ENCODE data around the gene AFG1L. TPM values are rescaled to one million over a fixed set of nuclear protein-coding genes. Genes with fewer than 3 reads are reported as not detected.
"Not testable (repeated sequence)": the region's sequence is repeated elsewhere in the genome, so short reads cannot be mapped to it uniquely, and the experiment has no call there.

AFG1L gene
- total RNA-seq, 2 experiments from 2014 or later = 4.0 to 7.5 TPM

DNA sequence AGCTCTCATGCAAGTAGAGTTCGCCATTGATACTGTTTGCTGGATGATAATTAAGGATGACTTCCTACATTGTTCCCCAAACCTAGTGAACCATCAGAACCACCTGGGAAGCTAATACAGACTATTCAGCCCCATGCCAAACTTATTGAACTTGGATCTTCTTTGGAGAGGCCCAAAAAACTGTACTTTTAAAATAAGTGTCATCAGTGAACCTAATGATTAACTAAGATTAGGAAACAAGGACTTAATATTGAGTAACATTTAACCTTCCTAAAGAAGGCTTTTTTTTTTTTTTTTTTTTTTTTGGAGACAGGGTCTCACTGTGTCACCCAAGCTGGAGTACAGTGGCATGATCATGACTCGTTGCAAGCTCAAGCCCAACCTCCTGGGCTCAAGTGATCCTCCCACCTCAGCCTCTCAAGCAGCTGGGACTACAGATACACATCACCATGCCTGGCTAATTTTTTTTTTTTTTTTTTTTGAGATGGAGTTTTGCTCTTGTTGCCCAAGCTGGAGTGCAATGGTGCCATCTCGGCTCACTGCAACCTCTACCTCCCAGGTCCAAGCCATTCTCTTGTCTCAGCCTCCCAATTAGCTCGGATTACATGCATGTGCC is 241.2 kb downstream of the AFG1L start:
- H3K27ac Mint-ChIP-seq; H3K4me1 Mint-ChIP-seq (ENCODE audit: low read depth); H3K9me3 Mint-ChIP-seq (ENCODE audit: insufficient read depth); DNase-seq; POLR2A ChIA-PET; H3K27me3 Mint-ChIP-seq (ENCODE audit: low read depth); ATAC-seq; H3K4me3 Mint-ChIP-seq; H3K36me3 Mint-ChIP-seq (ENCODE audit: low read depth): not testable (repeated sequence)
- CTCF ChIA-PET = interaction anchor here (1.1 to 2.2 kb wide), 2 partner anchors 12 to 300 kb away, joined by 3 to 4 read pairs; no protein-coding TSS in a partner anchor

GRCh38 chr6:108541843-108542759 is 247.2 kb downstream of the AFG1L start:
- peaks cover 4% of the 10 kb centered on the region for H3K27me3 Mint-ChIP-seq (ENCODE audit: low read depth)
- ChIA-PET CTCF (interaction anchor here (0.6 to 4.8 kb wide), 43 partner anchors 8 to 842 kb away, joined by 3 to 99 read pairs (median 4); partner anchors contain the start of gene ARMC2), POLR2A (interaction anchor here (1.0 to 1.6 kb wide), 2 partner anchors 16 to 255 kb away, joined by 3 read pairs; no protein-coding TSS in a partner anchor)
- H3K4me3 Mint-ChIP-seq = peak overlapping the region; percentile 26
- DNase-seq (peak; percentile 80), ATAC-seq (peak; percentile 84)
- H3K9me3 Mint-ChIP-seq (ENCODE audit: insufficient read depth) = peaks cover 2% of the 10 kb centered on the region
- H3K27ac Mint-ChIP-seq = no peak overlapping the region
- H3K36me3 Mint-ChIP-seq (ENCODE audit: low read depth) = no peaks in the 10 kb centered on the region
- peaks cover 21% of the 10 kb centered on the region for H3K4me1 Mint-ChIP-seq (ENCODE audit: low read depth)

- Mint-ChIP-seq H3K27ac (no peak overlapping the region), H3K36me3 (ENCODE audit: low read depth) (no peaks in the 10 kb centered on the region), H3K4me3 (no peak overlapping the region), H3K9me3 (ENCODE audit: insufficient read depth) (peaks cover 2% of the 10 kb centered on the region), H3K27me3 (ENCODE audit: low read depth) (peaks cover 2% of the 10 kb centered on the region), H3K4me1 (ENCODE audit: low read depth) (peaks cover 24% of the 10 kb centered on the region)
- ATAC-seq (no peak), DNase-seq (no peak)
- ChIA-PET POLR2A (no interaction called here), CTCF (interaction anchor here (0.8 to 4.8 kb wide), 12 partner anchors 9 to 547 kb away, joined by 3 to 99 read pairs (median 7); no protein-coding TSS in a partner anchor)
Measured at GRCh38 chr6:108543175-108543940, 248.5 kb downstream of the AFG1L start.

- no peak overlapping the region for H3K27ac Mint-ChIP-seq
- POLR2A ChIA-PET = no interaction called here
Measured at GRCh38 chr6:108544606-108545005, 249.8 kb downstream of the AFG1L start.

DNA sequence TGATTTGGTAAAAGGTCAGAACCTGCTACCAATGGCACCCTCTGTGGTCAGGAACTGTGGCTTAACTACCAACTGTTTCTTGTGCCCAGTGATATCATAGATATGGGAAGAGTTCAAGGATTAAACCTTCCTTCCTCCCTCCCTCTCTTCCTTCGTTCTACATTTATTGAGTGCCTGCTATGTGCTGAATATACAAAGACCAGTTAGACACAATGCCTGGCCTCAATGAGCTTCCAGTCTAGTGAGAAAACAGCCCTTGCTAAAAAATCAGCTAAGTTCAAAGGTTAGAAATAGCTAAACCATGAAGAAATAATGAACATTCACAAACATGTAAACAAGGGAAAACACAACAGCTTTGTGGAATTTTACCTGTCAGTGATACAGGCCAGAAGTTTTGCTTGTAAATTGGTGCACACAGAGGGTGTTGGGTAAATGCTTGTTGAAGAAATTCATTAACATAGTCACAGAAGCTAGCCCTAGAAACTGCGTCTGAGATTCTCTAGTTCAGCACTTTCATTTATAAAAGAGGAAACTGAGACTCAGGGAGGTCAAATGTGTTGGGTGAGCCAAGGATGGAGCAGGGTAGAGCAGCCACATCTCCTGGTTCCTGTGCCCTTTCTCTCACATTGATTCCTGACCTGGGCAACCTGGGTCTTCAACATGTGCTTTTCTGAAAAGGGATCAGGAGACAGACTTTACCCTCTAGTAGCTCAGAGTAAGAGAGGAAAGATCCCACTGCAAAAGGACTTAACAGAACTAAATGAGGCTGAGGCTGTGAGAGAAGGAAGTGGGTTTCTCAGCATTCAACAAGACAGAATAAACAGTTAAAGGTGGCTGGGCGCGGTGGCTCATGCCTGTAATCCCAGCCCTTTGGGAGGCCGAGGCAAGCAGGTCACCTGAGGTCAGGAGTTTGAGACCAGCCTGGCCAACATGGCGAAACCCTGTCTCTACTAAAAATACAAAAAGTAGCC is 251.5 kb downstream of the AFG1L start:
- ATAC-seq = no peak
- Mint-ChIP-seq H3K9me3 (ENCODE audit: insufficient read depth) (no peaks in the 10 kb centered on the region), H3K36me3 (ENCODE audit: low read depth) (no peaks in the 10 kb centered on the region), H3K27ac (peak overlapping the region; percentile 65), H3K4me3 (no peak overlapping the region), H3K27me3 (ENCODE audit: low read depth) (no peaks in the 10 kb centered on the region), H3K4me1 (ENCODE audit: low read depth) (peaks cover 24% of the 10 kb centered on the region)
- POLR2A ChIA-PET = interaction anchor here (0.5 to 0.6 kb wide), 3 partner anchors 71 to 526 kb away, joined by 3 read pairs; no protein-coding TSS in a partner anchor
- DNase-seq = no peak
- CTCF ChIA-PET = interaction anchor here (1.0 to 2.2 kb wide), 9 partner anchors 15 to 529 kb away, joined by 3 to 12 read pairs (median 4); no protein-coding TSS in a partner anchor

More at GRCh38 chr6:108544606-108545005, 249.8 kb downstream of the AFG1L start:
- Mint-ChIP-seq H3K36me3 (ENCODE audit: low read depth) (no peaks in the 10 kb centered on the region), H3K4me1 (ENCODE audit: low read depth) (peaks cover 24% of the 10 kb centered on the region), H3K27me3 (ENCODE audit: low read depth) (peaks cover 2% of the 10 kb centered on the region), H3K4me3 (no peak overlapping the region), H3K9me3 (ENCODE audit: insufficient read depth) (peaks cover 2% of the 10 kb centered on the region)
- ATAC-seq (no peak), DNase-seq (no peak)
- CTCF ChIA-PET = interaction anchor here (0.7 to 1.2 kb wide), 6 partner anchors 157 to 529 kb away, joined by 3 to 4 read pairs (median 3); no protein-coding TSS in a partner anchor

DNA sequence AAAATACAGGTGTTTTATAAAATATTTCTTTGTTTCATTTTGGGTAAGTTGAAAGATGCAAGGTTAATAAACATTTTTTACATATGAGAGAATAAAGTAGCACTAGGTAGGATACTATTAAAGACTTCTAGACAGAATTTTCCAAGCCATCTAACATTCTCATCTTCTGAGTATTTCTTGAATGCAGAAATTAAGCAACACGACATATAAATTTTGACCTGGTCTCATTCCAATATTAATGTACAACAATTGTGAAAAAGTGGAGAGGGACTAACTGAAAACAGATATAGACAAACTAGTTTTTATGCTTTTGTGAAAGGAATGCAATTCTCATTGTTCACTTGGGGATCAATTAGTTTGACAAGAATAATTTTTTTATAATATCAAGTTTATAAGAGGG is 254.4 kb downstream of the AFG1L start:
- Mint-ChIP-seq H3K36me3 (ENCODE audit: low read depth) (no peaks in the 10 kb centered on the region), H3K4me3 (no peak overlapping the region), H3K27ac (no peak overlapping the region), H3K4me1 (ENCODE audit: low read depth) (peaks cover 16% of the 10 kb centered on the region), H3K9me3 (ENCODE audit: insufficient read depth) (no peaks in the 10 kb centered on the region), H3K27me3 (ENCODE audit: low read depth) (peaks cover 13% of the 10 kb centered on the region)
- no peak for ATAC-seq
- ChIA-PET POLR2A (no interaction called here), CTCF (no interaction called here)
- DNase-seq = no peak

DNA sequence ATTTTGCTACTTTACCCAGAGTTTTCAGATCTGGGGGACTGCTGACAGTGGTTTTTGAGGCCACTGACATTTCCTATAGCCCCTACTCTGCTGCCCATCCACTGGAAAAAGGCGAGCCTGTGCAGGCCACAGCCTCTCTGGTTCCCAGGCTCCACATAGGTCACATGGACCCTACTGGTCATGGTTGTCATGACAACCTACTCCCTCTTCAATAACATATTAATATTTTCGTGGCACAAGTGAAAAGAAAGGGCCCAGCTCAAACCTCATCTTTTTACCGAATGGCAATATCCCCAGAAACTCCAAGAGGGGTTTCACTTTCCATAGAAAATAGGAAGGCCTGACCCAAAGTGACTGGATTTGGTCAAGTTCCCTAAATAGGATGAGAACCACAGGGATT is 254.9 kb downstream of the AFG1L start:
- no peaks in the 10 kb centered on the region for H3K36me3 Mint-ChIP-seq (ENCODE audit: low read depth)
- no peaks in the 10 kb centered on the region for H3K9me3 Mint-ChIP-seq (ENCODE audit: insufficient read depth)
- H3K4me1 Mint-ChIP-seq (ENCODE audit: low read depth) = peaks cover 16% of the 10 kb centered on the region
- ChIA-PET POLR2A (no interaction called here), CTCF (interaction anchor here (0.6 to 2.1 kb wide), 4 partner anchors 8 to 523 kb away, joined by 3 to 7 read pairs (median 4); no protein-coding TSS in a partner anchor)
- peaks cover 16% of the 10 kb centered on the region for H3K27me3 Mint-ChIP-seq (ENCODE audit: low read depth)
- H3K4me3 Mint-ChIP-seq = no peak overlapping the region
- DNase-seq (no peak), ATAC-seq (no peak)
- no peak overlapping the region for H3K27ac Mint-ChIP-seq

- POLR2A ChIA-PET = no interaction called here
- DNase-seq = no peak
- Mint-ChIP-seq H3K36me3 (ENCODE audit: low read depth) (no peaks in the 10 kb centered on the region), H3K9me3 (ENCODE audit: insufficient read depth) (no peaks in the 10 kb centered on the region), H3K4me3 (no peak overlapping the region), H3K27me3 (ENCODE audit: low read depth) (peaks cover 18% of the 10 kb centered on the region), H3K4me1 (ENCODE audit: low read depth) (peaks cover 16% of the 10 kb centered on the region), H3K27ac (no peak overlapping the region)
- CTCF ChIA-PET = interaction anchor here (0.6 to 2.1 kb wide), 4 partner anchors 9 to 523 kb away, joined by 3 to 7 read pairs (median 4); no protein-coding TSS in a partner anchor
- ATAC-seq = no peak
Measured at GRCh38 chr6:108550256-108550655, 255.4 kb downstream of the AFG1L start.

DNA sequence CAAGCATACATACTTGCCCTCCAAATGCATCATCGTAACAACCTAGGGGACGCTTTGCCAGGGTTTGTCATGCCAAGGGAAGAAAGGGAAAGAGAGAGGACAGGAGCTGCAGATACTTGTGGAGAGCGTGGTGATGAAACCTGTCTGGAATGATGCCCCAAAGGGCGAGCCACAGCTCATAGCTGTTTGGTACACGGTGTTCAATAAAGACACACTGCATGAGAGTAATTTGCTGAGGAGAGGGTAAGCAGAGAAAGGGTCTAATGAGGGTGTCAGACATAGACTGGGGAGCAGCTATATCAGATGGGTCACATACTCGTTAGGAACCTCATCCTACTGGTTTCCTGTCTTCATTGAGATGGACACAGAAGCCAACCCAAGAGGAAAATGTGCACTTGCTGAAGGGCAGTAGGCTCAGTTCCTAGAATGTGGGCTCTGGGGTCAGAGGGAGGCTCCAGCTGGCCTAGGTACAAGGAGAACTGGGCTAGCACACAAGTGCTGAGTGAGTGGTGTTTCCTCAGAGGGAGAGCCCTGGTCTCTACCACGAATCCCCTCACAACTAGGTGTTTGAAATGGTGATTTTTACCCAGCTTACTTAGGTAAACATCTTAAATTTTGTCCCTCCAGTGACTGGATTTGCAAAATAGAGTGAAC is 260.7 kb downstream of the AFG1L start:
- ATAC-seq (no peak), DNase-seq (no peak)
- Mint-ChIP-seq H3K27ac (no peak overlapping the region), H3K27me3 (ENCODE audit: low read depth) (peaks cover 21% of the 10 kb centered on the region), H3K4me3 (no peak overlapping the region), H3K36me3 (ENCODE audit: low read depth) (no peaks in the 10 kb centered on the region), H3K4me1 (ENCODE audit: low read depth) (peaks cover 14% of the 10 kb centered on the region), H3K9me3 (ENCODE audit: insufficient read depth) (no peaks in the 10 kb centered on the region)
- CTCF ChIA-PET = interaction anchor here (0.5 to 1.9 kb wide), 5 partner anchors 14 to 1243 kb away, joined by 3 to 6 read pairs (median 4); no protein-coding TSS in a partner anchor
- POLR2A ChIA-PET = no interaction called here

GRCh38 chr6:108556250-108556649 is 261.4 kb downstream of the AFG1L start:
- no peak for ATAC-seq
- CTCF ChIA-PET = interaction anchor here (0.9 to 3.0 kb wide), 5 partner anchors 14 to 454 kb away, joined by 3 to 14 read pairs (median 4); no protein-coding TSS in a partner anchor
- POLR2A ChIA-PET = interaction anchor here (0.6 kb wide), 1 partner anchor 354 kb away, joined by 4 read pairs; no protein-coding TSS in a partner anchor
- peaks cover 14% of the 10 kb centered on the region for H3K4me1 Mint-ChIP-seq (ENCODE audit: low read depth)
- H3K27me3 Mint-ChIP-seq (ENCODE audit: low read depth) = peaks cover 21% of the 10 kb centered on the region
- DNase-seq = no peak
- no peaks in the 10 kb centered on the region for H3K9me3 Mint-ChIP-seq (ENCODE audit: insufficient read depth)
- no peaks in the 10 kb centered on the region for H3K36me3 Mint-ChIP-seq (ENCODE audit: low read depth)
- H3K4me3 Mint-ChIP-seq = no peak overlapping the region
- no peak overlapping the region for H3K27ac Mint-ChIP-seq
